Aorta (tissue), 5 donors: ENCODE results near the gene BABAM1. TPM values are rescaled to one million over a fixed set of nuclear protein-coding genes. Genes with fewer than 3 reads are reported as not detected.

ENCODE experiments used
- ATAC-seq: fragments of 200-7000 bp; cut with Tn5 transposase; one replicate; pipeline ENCODE4 v1.9.1; 2022; ENCODE audit warnings: moderate library complexity; ENCODE audit not compliant: low FRiP score
- DNase-seq, 2 donors: peaks; one replicate each; pipeline ENCODE4 v3.0.0-alpha.2; 2020
- H3K27ac ChIP-seq, 2 donors: one replicate each; pipeline ENCODE4 v1.5.1; 2013; ENCODE audit warnings: low read length in 2 of 2, mild to moderate bottlenecking in 2 of 2, moderate library complexity in 2 of 2, control low read depth in 1 of 2, inconsistent platforms in 1 of 2, low read depth in 1 of 2
- H3K27me3 ChIP-seq, 2 donors: one replicate each; pipeline ENCODE4 v1.6.1; 2013; ENCODE audit warnings: control low read depth in 1 of 2, low read length in 1 of 2, mild to moderate bottlenecking in 1 of 2, moderate library complexity in 1 of 2; ENCODE audit not compliant: insufficient read depth in 2 of 2, control insufficient read depth in 1 of 2
- H3K36me3 ChIP-seq, 2 donors: one replicate each; pipeline ENCODE4 v1.6.1; 2013; ENCODE audit warnings: control low read depth in 1 of 2, low read length in 1 of 2, mild to moderate bottlenecking in 1 of 2; ENCODE audit not compliant: insufficient read depth in 2 of 2, control insufficient read depth in 1 of 2
- H3K4me1 ChIP-seq, 2 donors: one replicate each; pipeline ENCODE4 v1.6.1; 2013; ENCODE audit warnings: low read length in 2 of 2, control low read depth in 1 of 2, mild to moderate bottlenecking in 1 of 2, moderate library complexity in 1 of 2; ENCODE audit not compliant: insufficient read depth in 2 of 2, control insufficient read depth in 1 of 2
- H3K4me3 ChIP-seq, 2 donors: one replicate each; pipeline ENCODE4 v1.5.1; 2013; ENCODE audit warnings: low read length in 2 of 2, control low read depth in 1 of 2, mild to moderate bottlenecking in 1 of 2
- H3K9me3 ChIP-seq: one replicate; pipeline ENCODE4 v1.6.1; 2013; ENCODE audit warnings: mild to moderate bottlenecking, low read length; ENCODE audit not compliant: control insufficient read depth
- WGBS, 2 donors: extraction: QIAGEN DNeasy Blood & Tissue Kit; methylation state at CpG; one replicate each; pipeline ENCODE4 v1.1.7; 2013; 5-methylcytosine and 5-hydroxymethylcytosine counted together
- intact Hi-C, 2 donors: fragments of 100-400 bp; cut with DNase I; formaldehyde crosslinking; loops; one replicate each; pipeline versions ENCODE4 v1.14.2 to v1.15.0; 2022
- polyA plus RNA-seq, 2 donors: library from polyadenylated mRNA; stranded (reverse); fragments of 200-250 nt; gene quantifications; one replicate each; pipeline ENCODE4 v1.2.3, GENCODE V29; 2013
- total RNA-seq, 2 donors: library from RNA; stranded (reverse); fragmentation: NEBNext Ultra II Directional; extraction: Animal tissue kit (Norgen Biotek cat#: 25700); gene quantifications; one replicate each; pipeline ENCODE4 v1.2.1, GENCODE V29; 2021
- donor health status: healthy with polysubstance abuse.
- donor health status: Bipolar disorder and iron deficiency.
- donor health status: DM: no; HTN: no; CAD: no.
- donor health status: DM: no; HTN: no; CAD: no.
- donor health status: DM: yes; HTN: yes; CAD: no.

BABAM1 gene
- total and polyA plus RNA-seq, 4 donors = 55.8 to 102 (median 73.4) TPM

GRCh38 chr19:17320435-17320834 is 53.2 kb downstream of the BABAM1 start:
- no peaks in the 10 kb centered on the region for H3K4me1 ChIP-seq
- ATAC-seq (no peak), DNase-seq (no peak)
- intact Hi-C loops = no loop called here
- no peak overlapping the region for H3K4me3 ChIP-seq
- no peak overlapping the region for H3K27ac ChIP-seq
- no peaks in the 10 kb centered on the region for H3K36me3 ChIP-seq
- 88 to 90% methylated on average over 11 of the region's 11 CpGs for WGBS, 2 donors
- H3K27me3 ChIP-seq = no peaks in the 10 kb centered on the region
- no peaks in the 10 kb centered on the region for H3K9me3 ChIP-seq

DNA sequence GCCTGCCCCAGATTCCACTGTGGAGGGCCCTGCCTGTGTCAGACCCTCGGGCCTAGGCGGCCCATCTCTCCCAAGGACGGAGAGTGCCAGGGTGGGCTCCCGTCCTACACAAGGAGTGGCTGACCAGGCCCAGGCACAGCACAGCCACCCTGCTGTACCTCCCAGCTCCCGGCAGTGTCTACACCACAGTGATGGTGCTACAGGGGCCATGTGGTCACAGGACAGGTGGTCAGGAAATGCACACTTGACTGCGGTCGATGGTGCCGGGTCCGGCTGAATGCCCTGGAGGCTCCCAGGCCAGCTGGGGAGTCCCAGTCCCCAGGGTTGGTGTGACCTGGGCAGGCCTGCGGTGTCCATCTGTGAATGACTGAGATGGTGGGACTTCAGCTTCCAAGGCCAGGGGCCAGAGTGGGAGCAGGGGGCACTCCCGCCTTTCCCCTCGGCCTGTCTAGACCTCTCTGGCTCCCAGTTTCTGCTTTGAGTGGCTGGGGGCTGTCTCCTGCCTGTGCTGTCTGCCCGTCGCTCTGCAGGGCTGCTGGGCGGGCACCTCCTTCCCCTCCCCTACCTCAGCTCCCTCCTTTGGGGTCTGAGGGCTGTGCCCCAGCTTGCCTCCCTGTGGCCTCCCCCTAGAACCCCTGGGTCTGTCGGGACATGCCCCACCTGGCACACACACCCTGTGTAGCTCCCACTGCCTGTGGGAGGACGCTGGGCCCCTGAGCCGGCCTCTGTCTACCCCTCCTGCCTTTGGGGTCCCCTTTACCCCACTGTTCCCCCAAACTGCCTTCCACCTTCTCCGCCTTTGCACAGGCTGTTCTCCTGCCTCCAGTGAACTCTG is 54.6 kb downstream of the BABAM1 start:
- 89 to 90% methylated on average over 19 of the region's 19 CpGs for WGBS, 2 donors

DNA sequence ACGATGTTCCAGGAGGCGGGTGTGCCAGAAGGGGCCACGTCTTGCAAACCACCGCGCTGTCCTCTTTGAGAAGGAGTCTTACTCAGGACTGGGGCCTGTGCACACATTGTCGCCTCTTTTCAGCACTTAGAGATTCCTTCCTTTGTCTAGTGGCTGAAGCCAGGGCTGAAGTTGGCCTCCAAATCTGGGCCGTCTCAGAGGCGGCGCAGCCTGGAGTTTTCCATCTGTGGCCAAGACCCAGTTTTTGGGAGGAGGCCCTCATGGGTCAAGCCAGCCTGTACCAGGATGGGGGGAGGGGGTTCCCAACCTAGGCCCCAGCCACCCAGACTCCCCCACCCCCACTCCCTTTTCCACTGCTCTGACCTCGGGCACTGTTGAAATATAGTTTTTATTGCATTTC is 55.6 kb downstream of the BABAM1 start:
- DNase-seq (no peak), ATAC-seq (peak; percentile 30)
- Histone ChIP-seq H3K27ac (no peak overlapping the region), H3K27me3 (no peaks in the 10 kb centered on the region), H3K4me1 (no peaks in the 10 kb centered on the region), H3K9me3 (no peaks in the 10 kb centered on the region), H3K36me3 (no peaks in the 10 kb centered on the region), H3K4me3 (no peak overlapping the region)
- WGBS, 2 donors = 36 to 45% methylated on average over 10 of the region's 10 CpGs
- intact Hi-C loops = no loop called here

More for the DNA sequence above, 54.6 kb downstream of the BABAM1 start:
- Histone ChIP-seq H3K27ac (no peak overlapping the region), H3K4me3 (no peak overlapping the region), H3K4me1 (no peaks in the 10 kb centered on the region), H3K27me3 (no peaks in the 10 kb centered on the region), H3K36me3 (no peaks in the 10 kb centered on the region), H3K9me3 (no peaks in the 10 kb centered on the region)
- DNase-seq (no peak), ATAC-seq (no peak)
- intact Hi-C loops = no loop called here

DNA sequence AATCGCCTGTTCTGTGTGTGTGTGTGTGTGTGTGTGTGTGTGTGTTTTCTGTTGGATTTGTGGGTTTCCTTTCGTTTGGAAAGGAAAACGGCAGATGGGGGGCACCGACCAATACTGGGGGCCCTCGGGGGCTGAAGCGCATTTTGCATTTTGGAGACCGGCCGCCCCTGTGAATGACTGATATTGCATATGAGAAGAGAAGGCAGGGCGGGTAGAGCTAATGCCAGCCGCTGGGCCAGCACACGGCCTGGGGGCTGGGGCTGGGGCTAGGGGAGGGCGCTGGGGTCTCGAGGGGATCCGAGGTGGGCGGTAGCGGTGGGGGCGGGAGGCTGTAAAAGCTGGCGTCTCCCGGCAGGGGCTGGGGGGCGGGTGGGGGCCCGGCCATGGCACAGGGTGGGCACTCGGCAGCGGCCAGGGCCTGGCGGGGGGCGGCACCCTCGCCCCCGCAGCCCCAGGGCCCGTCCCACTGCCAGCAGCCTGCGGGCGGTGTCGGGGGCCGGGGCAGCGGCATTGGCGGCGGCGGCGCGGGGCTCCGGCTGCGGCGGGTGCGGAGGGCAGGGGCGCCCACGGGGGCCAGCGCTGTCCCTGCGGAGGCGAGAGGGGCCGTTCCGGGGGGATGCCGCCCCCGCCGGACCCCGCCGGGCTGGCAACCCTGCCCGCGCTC is 56.2 kb downstream of the BABAM1 start:
- no peaks in the 10 kb centered on the region for H3K4me1 ChIP-seq
- H3K27me3 ChIP-seq = no peaks in the 10 kb centered on the region
- H3K27ac ChIP-seq = no peak overlapping the region
- ATAC-seq (no peak), DNase-seq (no peak)
- no peak overlapping the region for H3K4me3 ChIP-seq
- intact Hi-C loops = no loop called here
- H3K36me3 ChIP-seq = no peaks in the 10 kb centered on the region
- H3K9me3 ChIP-seq = no peaks in the 10 kb centered on the region
- 15 to 20% methylated on average over 39 to 56 of the region's 56 CpGs for WGBS, 2 donors

DNA sequence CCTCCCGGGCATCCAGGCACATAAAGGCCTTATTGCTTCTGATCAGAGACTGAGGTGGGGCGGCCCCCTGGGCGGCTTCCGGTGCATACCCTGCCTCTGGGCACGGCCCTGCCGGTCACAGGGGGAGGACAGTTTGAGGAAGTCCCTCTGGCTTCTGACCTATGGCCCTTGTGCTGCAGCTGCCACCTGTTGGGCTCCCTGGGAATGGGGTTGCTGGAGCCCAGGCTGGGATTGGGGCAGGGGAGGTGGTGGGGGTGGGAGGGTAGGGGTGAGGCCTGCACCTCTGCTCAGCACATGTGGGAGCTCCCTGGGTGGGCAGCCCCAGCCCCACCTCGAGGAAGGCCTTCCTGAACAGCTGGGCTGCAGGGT is 56.7 kb downstream of the BABAM1 start:
- H3K27me3 ChIP-seq = no peaks in the 10 kb centered on the region
- no peak for ATAC-seq
- no peak for DNase-seq
- no peak overlapping the region for H3K27ac ChIP-seq
- 37 to 42% methylated on average over 7 of the region's 7 CpGs for WGBS, 2 donors
- no peaks in the 10 kb centered on the region for H3K9me3 ChIP-seq
- intact Hi-C loops = no loop called here
- no peak overlapping the region for H3K4me3 ChIP-seq
- H3K36me3 ChIP-seq = no peaks in the 10 kb centered on the region
- H3K4me1 ChIP-seq = no peaks in the 10 kb centered on the region

GRCh38 chr19:17324357-17325114 is 57.3 kb downstream of the BABAM1 start:
- 87 to 91% methylated on average over 22 to 28 of the region's 28 CpGs for WGBS, 2 donors
- H3K36me3 ChIP-seq = no peaks in the 10 kb centered on the region
- no peak overlapping the region for H3K27ac ChIP-seq
- ATAC-seq (no peak), DNase-seq (no peak)
- H3K4me1 ChIP-seq = no peaks in the 10 kb centered on the region
- H3K9me3 ChIP-seq = no peaks in the 10 kb centered on the region
- intact Hi-C loops = no loop called here
- H3K4me3 ChIP-seq = no peak overlapping the region
- H3K27me3 ChIP-seq = no peaks in the 10 kb centered on the region

GRCh38 chr19:17325133-17325532 is 57.9 kb downstream of the BABAM1 start:
- Histone ChIP-seq H3K27me3 (no peaks in the 10 kb centered on the region), H3K36me3 (no peaks in the 10 kb centered on the region), H3K9me3 (no peaks in the 10 kb centered on the region), H3K4me3 (no peak overlapping the region), H3K4me1 (no peaks in the 10 kb centered on the region), H3K27ac (no peak overlapping the region)
- DNase-seq = no peak
- intact Hi-C loops = no loop called here
- 97% methylated on average over 20 of the region's 20 CpGs for WGBS, 2 donors
- ATAC-seq = no peak

- no peaks in the 10 kb centered on the region for H3K36me3 ChIP-seq
- intact Hi-C loops = no loop called here
- ATAC-seq = peak; percentile 42
- H3K4me1 ChIP-seq = no peaks in the 10 kb centered on the region
- no peak overlapping the region for H3K27ac ChIP-seq
- H3K27me3 ChIP-seq = no peaks in the 10 kb centered on the region
- 28% methylated on average over 17 of the region's 17 CpGs for WGBS, 2 donors
- no peak overlapping the region for H3K4me3 ChIP-seq
- no peaks in the 10 kb centered on the region for H3K9me3 ChIP-seq
- DNase-seq = peak; percentile 85 to 87
These were observed 58.8 kb downstream of the BABAM1 start for GRCh38 chr19:17325881-17326594.
